Measurements from ENCODE around the gene PTRH1. TPM values are rescaled to one million over a fixed set of nuclear protein-coding genes. Genes with fewer than 3 reads are reported as not detected.

PTRH1 gene
- total RNA-seq (2022; extraction: Qiagen RNA extraction; ENCODE audit: low read depth), result 10.4 to 17.0 TPM (median 14.5 TPM) in 5 replicates

GRCh38 chr9:127715470-127716337 lies at the start of gene PTRH1, which contains the start of gene TTC16:
Gene PTRH1 (minus strand): TSS chr9:127715663. CDS start chr9:127715639, 24 bp downstream.
Gene TTC16 (plus strand): TSS chr9:127716079. CDS start chr9:127716146, 67 bp downstream.

GRCh38 chr9:127734747-127735529 lies 19.5 kb upstream of the PTRH1 start, which contains the start of gene TOR2A:
Gene TOR2A (minus strand): TSS chr9:127735294. CDS start chr9:127735270, 24 bp downstream.

GRCh38 chr9:127706836-127707241 lies 8.6 kb downstream of the PTRH1 start, which contains the start of gene CFAP157:
Gene CFAP157 (plus strand): TSS chr9:127706988. CDS start chr9:127707032, 44 bp downstream.

Other genes with a start within 250 kb of the PTRH1 start
- gene STXBP1, start 103.4 kb downstream of the PTRH1 start, total RNA-seq (2022; extraction: Qiagen RNA extraction; ENCODE audit: low read depth), result 14.9 to 19.5 TPM (median 17.9 TPM) in 5 replicates
- 0.04 to 0.11 TPM (median 0.05 TPM) in 4 of 5 replicates, not detected in the other for gene CFAP157, start 8.7 kb downstream of the PTRH1 start, total RNA-seq (2022; extraction: Qiagen RNA extraction; ENCODE audit: low read depth)
- gene TTC16, start 416 bp upstream of the PTRH1 start, total RNA-seq (2022; extraction: Qiagen RNA extraction; ENCODE audit: low read depth), result 0.03 TPM in 1 of 5 replicates, not detected in the others
- 10.2 to 14.7 TPM (median 13.1 TPM) in 5 replicates for gene TOR2A, start 19.6 kb upstream of the PTRH1 start, total RNA-seq (2022; extraction: Qiagen RNA extraction; ENCODE audit: low read depth)
- gene SH2D3C, start 63.0 kb upstream of the PTRH1 start, total RNA-seq (2022; extraction: Qiagen RNA extraction; ENCODE audit: low read depth), result 0.07 to 0.17 TPM (median 0.16 TPM) in 4 of 5 replicates, not detected in the other
- 44.7 to 54.0 TPM (median 46.4 TPM) in 5 replicates for gene CDK9, start 70.4 kb upstream of the PTRH1 start, total RNA-seq (2022; extraction: Qiagen RNA extraction; ENCODE audit: low read depth)
- gene FPGS, start 87.2 kb upstream of the PTRH1 start, total RNA-seq (2022; extraction: Qiagen RNA extraction; ENCODE audit: low read depth), result 46.1 to 53.7 TPM (median 48.9 TPM) in 5 replicates
- 0.09 to 0.34 TPM (median 0.14 TPM) in 5 replicates for gene ENG, start 139.0 kb upstream of the PTRH1 start, total RNA-seq (2022; extraction: Qiagen RNA extraction; ENCODE audit: low read depth)
- 41.4 to 79.4 TPM (median 65.1 TPM) in 5 replicates for gene AK1, start 162.0 kb upstream of the PTRH1 start, total RNA-seq (2022; extraction: Qiagen RNA extraction; ENCODE audit: low read depth)
- gene ST6GALNAC6, start 183.9 kb upstream of the PTRH1 start, total RNA-seq (2022; extraction: Qiagen RNA extraction; ENCODE audit: low read depth), result 21.8 to 27.1 TPM (median 24.2 TPM) in 5 replicates
- 17.1 to 25.6 TPM (median 20.9 TPM) in 5 replicates for gene ST6GALNAC4, start 201.4 kb upstream of the PTRH1 start, total RNA-seq (2022; extraction: Qiagen RNA extraction; ENCODE audit: low read depth)
- 2.0 to 2.6 TPM (median 2.1 TPM) in 5 replicates for gene PIP5KL1, start 215.1 kb upstream of the PTRH1 start, total RNA-seq (2022; extraction: Qiagen RNA extraction; ENCODE audit: low read depth)
- 40.9 to 50.0 TPM (median 44.0 TPM) in 5 replicates for gene DPM2, start 222.2 kb upstream of the PTRH1 start, total RNA-seq (2022; extraction: Qiagen RNA extraction; ENCODE audit: low read depth)